Gastroesophageal sphincter (tissue), 4 donors: Measurements from ENCODE around the gene FANK1. TPM values are rescaled to one million over a fixed set of nuclear protein-coding genes. Genes with fewer than 3 reads are reported as not detected.
A peak's percentile ranks its signal among the peaks of the same experiment; 100 is the strongest.

ENCODE experiments used
- ATAC-seq: fragments of 150-250 bp; one replicate; pipeline ENCODE4 v1.9.1; 2016; ENCODE audit warnings: mild to moderate bottlenecking, moderate library complexity
- H3K27ac ChIP-seq, 4 donors: fragments of 200-600 bp; sonication (generic) in 3 of 4; 1 replicate in 3 of 4; 2 replicates in 1 of 4; pipeline ENCODE4 v1.5.1; 2016 to 2019
- H3K27me3 ChIP-seq: fragments of 200-600 bp; sonication (generic); one replicate; pipeline ENCODE4 v1.5.1; 2019
- H3K36me3 ChIP-seq, 2 donors: fragments of 200-600 bp; sonication (generic); one replicate each; pipeline ENCODE4 v1.5.1; 2019; ENCODE audit warnings: control low read depth in 1 of 2
- H3K4me1 ChIP-seq, 3 donors: fragments of 200-600 bp; sonication (generic); 1 replicate in 2 of 3; 2 replicates in 1 of 3; pipeline ENCODE4 v1.5.1; 2016 to 2019; ENCODE audit warnings: control low read depth in 2 of 3
- H3K4me3 ChIP-seq, 2 donors: fragments of 200-600 bp; sonication (generic); one replicate each; pipeline ENCODE4 v1.5.1; 2019; ENCODE audit warnings: mild to moderate bottlenecking in 1 of 2, moderate library complexity in 1 of 2
- H3K9me3 ChIP-seq, 3 donors: fragments of 200-600 bp; sonication (generic); one replicate each; pipeline ENCODE4 v1.5.1; 2017 to 2019; ENCODE audit warnings: control low read depth in 2 of 3
- CTCF ChIP-seq, 4 experiments: fragments of 200-600 bp in 2 of 4; fragments of 450-650 bp in 2 of 4; sonication (generic) in 1 of 4; IDR thresholded peaks; one replicate each; pipeline ENCODE4 v1.5.1; 2017 to 2019; ENCODE audit warnings: antibody characterized with exemption in 4 of 4, mild to moderate bottlenecking in 2 of 4, moderate library complexity in 2 of 4
- EP300 ChIP-seq: sonication (generic); formaldehyde crosslinking; IDR thresholded peaks from one replicate; pipeline ENCODE4 v1.6.1; 2017; ENCODE audit warnings: antibody characterized with exemption, mild to moderate bottlenecking
- POLR2A ChIP-seq, 2 donors: fragments of 450-650 bp; IDR thresholded peaks; one replicate each; pipeline ENCODE4 v1.6.1; 2017; ENCODE audit warnings: antibody characterized with exemption in 2 of 2, mild to moderate bottlenecking in 2 of 2, moderate library complexity in 1 of 2
- POLR2AphosphoS5 ChIP-seq: sonication (generic); formaldehyde crosslinking; IDR thresholded peaks from one replicate; pipeline ENCODE4 v1.6.1; 2017; ENCODE audit warnings: antibody characterized with exemption
- WGBS, 2 donors: methylation state at CpG; one replicate each; pipeline ENCODE4 v1.1.5; 2018; ENCODE audit warnings: low coverage in 1 of 2; 5-methylcytosine and 5-hydroxymethylcytosine counted together
- total RNA-seq, 4 donors: library from RNA; depleted of rRNA; stranded (reverse); fragments of >200 nt; gene quantifications; one replicate each; pipeline ENCODE4 v1.1.0, GENCODE V29; 2016

Gene FANK1
- total RNA-seq, 4 donors from 2014 or later, result 0.81 to 1.7 (median 0.93) TPM; not detected in 1

GRCh38 chr10:126049759-126050700, 153.7 kb downstream of the FANK1 start:
- no peak overlapping the region for H3K27ac ChIP-seq

GRCh38 chr10:126052171-126052570, 155.8 kb downstream of the FANK1 start:
- no peak for TF ChIP-seq POLR2AphosphoS5
- no peak for TF ChIP-seq POLR2A (IDR thresholded peaks at IDR 0.05)
- no peak for TF ChIP-seq CTCF (IDR thresholded peaks at IDR 0.05)
- no peak for TF ChIP-seq EP300
- Histone ChIP-seq H3K9me3 (no peaks in the 10 kb centered on the region), H3K27ac (no peak overlapping the region), H3K4me3 (no peak overlapping the region), H3K27me3 (peaks cover 3% of the 10 kb centered on the region), H3K36me3 (no peaks in the 10 kb centered on the region), H3K4me1 (peaks cover 0 to 6% (median 0%) of the 10 kb centered on the region in 3 donors)
- ATAC-seq, result no peak
- WGBS, 2 donors, result 78 to 89% methylated on average over 2 of the region's 2 CpGs

More at GRCh38 chr10:126049759-126050700, 153.7 kb downstream of the FANK1 start:
- TF ChIP-seq POLR2A (IDR thresholded peaks at IDR 0.05), result no peak
- no peak for TF ChIP-seq CTCF (IDR thresholded peaks at IDR 0.05)
- TF ChIP-seq EP300, result no peak
- TF ChIP-seq POLR2AphosphoS5, result no peak
- ATAC-seq, result peak; percentile 22
- H3K4me1 ChIP-seq, result peaks cover 0 to 6% (median 0%) of the 10 kb centered on the region in 3 donors
- H3K4me3 ChIP-seq, result no peak overlapping the region
- H3K9me3 ChIP-seq, result no peaks in the 10 kb centered on the region
- H3K27me3 ChIP-seq, result peaks cover 3% of the 10 kb centered on the region
- no peaks in the 10 kb centered on the region for H3K36me3 ChIP-seq
- 70 to 73% methylated on average over 4 to 8 of the region's 13 CpGs for WGBS, 2 donors

GRCh38 chr10:126054191-126054590, 157.8 kb downstream of the FANK1 start:
- TF ChIP-seq POLR2AphosphoS5 (no peak), POLR2A (IDR thresholded peaks at IDR 0.05) (no peak), CTCF (IDR thresholded peaks at IDR 0.05) (no peak), EP300 (no peak)

GRCh38 chr10:126057494-126057893, 161.1 kb downstream of the FANK1 start:
- no peak overlapping the region for H3K4me3 ChIP-seq
- ATAC-seq, result no peak
- H3K27me3 ChIP-seq, result peaks cover 8% of the 10 kb centered on the region
- H3K9me3 ChIP-seq, result peaks cover 0 to 5% (median 0%) of the 10 kb centered on the region in 3 donors
- 81 to 94% methylated on average over 3 to 8 of the region's 8 CpGs for WGBS, 2 donors
- H3K27ac ChIP-seq, result no peak overlapping the region
- no peak for TF ChIP-seq CTCF (IDR thresholded peaks at IDR 0.05)
- TF ChIP-seq POLR2AphosphoS5, result no peak
- TF ChIP-seq POLR2A (IDR thresholded peaks at IDR 0.05), result no peak
- no peak for TF ChIP-seq EP300
- peaks cover 0 to 13% (median 3%) of the 10 kb centered on the region in 3 donors for H3K4me1 ChIP-seq
- no peaks in the 10 kb centered on the region for H3K36me3 ChIP-seq

More at GRCh38 chr10:126054191-126054590, 157.8 kb downstream of the FANK1 start:
- H3K27ac ChIP-seq, result no peak overlapping the region
- H3K36me3 ChIP-seq, result no peaks in the 10 kb centered on the region
- 96 to 97% methylated on average over 5 to 6 of the region's 6 CpGs for WGBS, 2 donors
- no peak for ATAC-seq
- H3K9me3 ChIP-seq, result no peaks in the 10 kb centered on the region
- peaks cover 12% of the 10 kb centered on the region for H3K27me3 ChIP-seq
- no peak overlapping the region for H3K4me3 ChIP-seq
- peaks cover 0 to 6% (median 0%) of the 10 kb centered on the region in 3 donors for H3K4me1 ChIP-seq
